Gastroesophageal sphincter (tissue), 4 donors: ENCODE data around the gene PCDH18. TPM values are rescaled to one million over a fixed set of nuclear protein-coding genes. Genes with fewer than 3 reads are reported as not detected.

Experiments used
- ATAC-seq: fragments of 150-250 bp; one replicate; pipeline ENCODE4 v1.9.1; 2016; ENCODE audit warnings: mild to moderate bottlenecking, moderate library complexity
- H3K27ac ChIP-seq, 4 donors: fragments of 200-600 bp; sonication (generic) in 3 of 4; 1 replicate in 3 of 4; 2 replicates in 1 of 4; pipeline ENCODE4 v1.5.1; 2016 to 2019
- H3K27me3 ChIP-seq: fragments of 200-600 bp; sonication (generic); one replicate; pipeline ENCODE4 v1.5.1; 2019
- H3K36me3 ChIP-seq, 2 donors: fragments of 200-600 bp; sonication (generic); one replicate each; pipeline ENCODE4 v1.5.1; 2019; ENCODE audit warnings: control low read depth in 1 of 2
- H3K4me1 ChIP-seq, 3 donors: fragments of 200-600 bp; sonication (generic); 1 replicate in 2 of 3; 2 replicates in 1 of 3; pipeline ENCODE4 v1.5.1; 2016 to 2019; ENCODE audit warnings: control low read depth in 2 of 3
- H3K4me3 ChIP-seq, 2 donors: fragments of 200-600 bp; sonication (generic); one replicate each; pipeline ENCODE4 v1.5.1; 2019; ENCODE audit warnings: mild to moderate bottlenecking in 1 of 2, moderate library complexity in 1 of 2
- H3K9me3 ChIP-seq, 3 donors: fragments of 200-600 bp; sonication (generic); one replicate each; pipeline ENCODE4 v1.5.1; 2017 to 2019; ENCODE audit warnings: control low read depth in 2 of 3
- CTCF ChIP-seq, 4 experiments: fragments of 200-600 bp in 2 of 4; fragments of 450-650 bp in 2 of 4; sonication (generic) in 1 of 4; IDR thresholded peaks; one replicate each; pipeline ENCODE4 v1.5.1; 2017 to 2019; ENCODE audit warnings: antibody characterized with exemption in 4 of 4, mild to moderate bottlenecking in 2 of 4, moderate library complexity in 2 of 4
- EP300 ChIP-seq: sonication (generic); formaldehyde crosslinking; IDR thresholded peaks from one replicate; pipeline ENCODE4 v1.6.1; 2017; ENCODE audit warnings: antibody characterized with exemption, mild to moderate bottlenecking
- POLR2A ChIP-seq, 2 donors: fragments of 450-650 bp; IDR thresholded peaks; one replicate each; pipeline ENCODE4 v1.6.1; 2017; ENCODE audit warnings: antibody characterized with exemption in 2 of 2, mild to moderate bottlenecking in 2 of 2, moderate library complexity in 1 of 2
- POLR2AphosphoS5 ChIP-seq: sonication (generic); formaldehyde crosslinking; IDR thresholded peaks from one replicate; pipeline ENCODE4 v1.6.1; 2017; ENCODE audit warnings: antibody characterized with exemption
- WGBS, 2 donors: methylation state at CpG; one replicate each; pipeline ENCODE4 v1.1.5; 2018; ENCODE audit warnings: low coverage in 1 of 2; 5-methylcytosine and 5-hydroxymethylcytosine counted together
- total RNA-seq, 4 donors: library from RNA; depleted of rRNA; stranded (reverse); fragments of >200 nt; gene quantifications; one replicate each; pipeline ENCODE4 v1.1.0, GENCODE V29; 2016

PCDH18 gene
- total RNA-seq, 4 donors from 2014 or later, result 31.2 to 75.5 (median 60.2) TPM

GRCh38 chr4:137530176-137530575 lies 2.1 kb downstream of the PCDH18 start:
- WGBS, 2 donors, result 37 to 39% methylated on average over 2 to 7 of the region's 7 CpGs
- H3K4me3 ChIP-seq, result peak overlapping the region; percentile 65 to 98
- peaks cover 0 to 53% (median 0%) of the 10 kb centered on the region in 3 donors for H3K4me1 ChIP-seq
- no peaks in the 10 kb centered on the region for H3K9me3 ChIP-seq
- ATAC-seq, result no peak
- H3K36me3 ChIP-seq, result no peaks in the 10 kb centered on the region
- H3K27ac ChIP-seq, result peak overlapping the region; percentile 75 to 93 (median 88)
- H3K27me3 ChIP-seq, result no peaks in the 10 kb centered on the region
- no peak for TF ChIP-seq POLR2A (IDR thresholded peaks at IDR 0.05)
- no peak for TF ChIP-seq CTCF (IDR thresholded peaks at IDR 0.05)
- no peak for TF ChIP-seq EP300
- no peak for TF ChIP-seq POLR2AphosphoS5

- peaks cover 0 to 60% (median 0%) of the 10 kb centered on the region in 3 donors for H3K4me1 ChIP-seq
- no peaks in the 10 kb centered on the region for H3K9me3 ChIP-seq
- H3K27ac ChIP-seq, result peak overlapping the region; percentile 75 to 93 (median 88)
- 15 to 31% methylated on average over 4 to 5 of the region's 5 CpGs for WGBS, 2 donors
- TF ChIP-seq CTCF (IDR thresholded peaks at IDR 0.05), result no peak
- no peak for TF ChIP-seq POLR2A (IDR thresholded peaks at IDR 0.05)
- no peak for TF ChIP-seq EP300
- no peak for TF ChIP-seq POLR2AphosphoS5
- peak overlapping the region; percentile 65 to 98 for H3K4me3 ChIP-seq
- ATAC-seq, result no peak
- H3K27me3 ChIP-seq, result no peaks in the 10 kb centered on the region
- H3K36me3 ChIP-seq, result no peaks in the 10 kb centered on the region
These were observed 2.9 kb downstream of the PCDH18 start for GRCh38 chr4:137529432-137529831.

- ATAC-seq, result no peak
- Histone ChIP-seq H3K4me1 (peaks cover 0 to 62% (median 4%) of the 10 kb centered on the region in 3 donors), H3K36me3 (peaks cover 0 to 3% of the 10 kb centered on the region in 2 donors), H3K27ac (peak overlapping the region; percentile 43 to 89 (median 68)), H3K27me3 (no peaks in the 10 kb centered on the region), H3K4me3 (peak overlapping the region; percentile 65 to 98), H3K9me3 (no peaks in the 10 kb centered on the region)
- WGBS, 2 donors, result 17 to 22% methylated on average over 3 to 4 of the region's 4 CpGs
- TF ChIP-seq POLR2AphosphoS5 (no peak), EP300 (no peak), CTCF (IDR thresholded peaks at IDR 0.05) (no peak), POLR2A (IDR thresholded peaks at IDR 0.05) (no peak)
These were observed 3.6 kb downstream of the PCDH18 start for GRCh38 chr4:137528673-137529072.

- no peak for ATAC-seq
- Histone ChIP-seq H3K27me3 (no peaks in the 10 kb centered on the region), H3K36me3 (peaks cover 0 to 5% of the 10 kb centered on the region in 2 donors), H3K4me1 (peaks cover 3 to 61% (median 8%) of the 10 kb centered on the region in 3 donors), H3K9me3 (no peaks in the 10 kb centered on the region), H3K4me3 (peak overlapping the region; percentile 7 to 19), H3K27ac (peak overlapping the region; percentile 8 to 89 (median 46))
- no peak for TF ChIP-seq POLR2AphosphoS5
These were observed 5.6 kb downstream of the PCDH18 start for GRCh38 chr4:137526681-137527080.

GRCh38 chr4:137524725-137525369 lies 7.4 kb downstream of the PCDH18 start:
- TF ChIP-seq CTCF (IDR thresholded peaks at IDR 0.05) (no peak), EP300 (no peak), POLR2AphosphoS5 (no peak), POLR2A (IDR thresholded peaks at IDR 0.05) (no peak)
- ATAC-seq, result no peak
- H3K9me3 ChIP-seq, result no peaks in the 10 kb centered on the region
- WGBS, 2 donors, result 14 to 42% methylated on average over 4 of the region's 4 CpGs
- peaks cover 3 to 51% (median 12%) of the 10 kb centered on the region in 3 donors for H3K4me1 ChIP-seq
- peak overlapping the region in 3 of 4 donors; percentile 22 to 62 (median 52) for H3K27ac ChIP-seq
- peaks cover 0 to 19% of the 10 kb centered on the region in 2 donors for H3K36me3 ChIP-seq
- H3K4me3 ChIP-seq, result no peak overlapping the region
- H3K27me3 ChIP-seq, result no peaks in the 10 kb centered on the region
